Fibroblast of the aortic adventitia (primary cell): ENCODE measurements around the gene DMXL2. TPM values are rescaled to one million over a fixed set of nuclear protein-coding genes. Genes with fewer than 3 reads are reported as not detected.
"Not testable (repeated sequence)": the region's sequence is repeated elsewhere in the genome, so short reads cannot be mapped to it uniquely, and the experiment has no call there.

Experiments
- DNase-seq: peaks from one replicate; pipeline ENCODE4 v3.0.0-alpha.2; 2010; ENCODE audit warnings: low read depth
- H3K4me3 ChIP-seq: 2 replicates; pipeline ENCODE4 v1.5.1; 2011; ENCODE audit warnings: low read depth, mild to moderate bottlenecking, control low read depth, low read length, moderate library complexity
- CTCF ChIP-seq: IDR thresholded peaks from 2 replicates; pipeline ENCODE4 v1.5.1; 2011; ENCODE audit warnings: mild to moderate bottlenecking, low read length, control low read depth, inconsistent platforms; ENCODE audit not compliant: insufficient read depth
- total RNA-seq: library from RNA; depleted of rRNA; stranded (reverse); fragments of >200 nt; gene quantifications from 2 replicates; pipeline ENCODE4 v1.2.3, GENCODE V29; 2012; ENCODE audit warnings: low replicate concordance

The DMXL2 gene
- total RNA-seq, 1 donor, result 29.5 TPM

- DNase-seq, result no peak
- H3K4me3 ChIP-seq, result no peak overlapping the region
- no peak for TF ChIP-seq CTCF
These were observed 36.1 kb upstream of the DMXL2 start for GRCh38 chr15:51658664-51659063.

DNA sequence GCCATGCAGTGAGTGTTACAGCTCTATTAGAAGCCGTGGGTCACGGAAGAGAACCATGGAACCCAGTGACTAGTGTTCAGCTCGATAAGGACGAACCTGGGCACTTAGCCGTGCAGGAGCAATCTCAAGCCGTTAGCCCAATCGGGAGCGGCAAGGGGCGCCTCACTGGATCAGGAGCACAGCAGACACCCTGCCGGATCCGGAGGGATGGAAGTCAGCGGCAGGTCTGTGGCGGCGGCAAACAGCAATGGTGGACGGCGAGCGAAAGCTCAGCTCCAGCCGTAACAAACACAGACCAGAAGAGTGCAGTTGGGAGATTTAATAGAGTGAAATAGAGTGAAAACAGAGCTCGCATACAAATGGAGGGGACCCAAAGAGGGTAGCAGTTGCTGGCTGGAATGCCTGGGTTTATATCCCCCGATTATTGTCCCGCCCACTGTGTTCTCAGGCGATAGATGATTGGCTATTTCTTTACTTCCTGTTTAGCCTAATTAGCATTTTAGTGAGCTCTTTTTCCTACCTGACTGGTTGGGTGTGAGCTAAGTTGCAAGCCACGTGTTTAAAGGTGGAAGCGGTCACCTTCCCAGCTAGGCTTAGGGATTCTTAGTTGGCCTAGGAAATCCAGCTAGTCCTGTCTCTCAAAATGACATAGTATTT lies 33.0 kb upstream of the DMXL2 start:
- DNase-seq, H3K4me3 ChIP-seq: not testable (repeated sequence)

DNA sequence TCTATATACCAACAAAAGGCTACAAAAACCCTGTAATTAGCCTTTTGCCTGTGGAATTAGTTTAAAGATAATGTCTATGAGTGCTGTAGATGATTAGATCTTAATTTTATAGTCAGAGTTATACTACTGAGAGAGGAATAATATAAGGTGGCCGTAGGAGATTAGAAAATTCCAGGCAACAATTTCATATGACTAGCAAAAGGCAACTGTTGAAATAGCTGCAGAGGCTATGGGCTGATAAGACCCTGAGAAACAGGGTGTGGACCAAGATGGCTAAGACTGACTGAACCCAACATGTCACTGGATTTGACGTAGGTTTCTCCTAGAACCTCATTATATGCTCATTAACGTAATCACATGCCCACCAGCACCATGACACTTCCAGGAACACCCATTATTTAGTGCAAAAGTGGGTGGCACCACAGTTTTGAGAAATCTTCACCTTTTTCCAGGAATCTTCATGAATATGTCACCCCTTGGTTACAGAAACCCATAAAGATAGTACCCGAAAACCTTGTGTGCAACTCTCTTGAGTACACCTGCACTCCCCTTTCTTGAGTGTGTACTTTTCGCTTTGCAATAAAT lies 29.6 kb upstream of the DMXL2 start:
- no peak overlapping the region for H3K4me3 ChIP-seq
- no peak for DNase-seq
- no peak for TF ChIP-seq CTCF

- H3K4me3 ChIP-seq, result no peak overlapping the region
- peak; percentile 73 for TF ChIP-seq CTCF
- DNase-seq, result peak; percentile 88
These were observed 27.3 kb upstream of the DMXL2 start for GRCh38 chr15:51649659-51650521.

- H3K4me3 ChIP-seq, DNase-seq: not testable (repeated sequence)
These were observed 26.1 kb upstream of the DMXL2 start for GRCh38 chr15:51648643-51649042.

GRCh38 chr15:51648101-51648500 lies 25.5 kb upstream of the DMXL2 start:
- not testable (repeated sequence) for H3K4me3 ChIP-seq, DNase-seq

GRCh38 chr15:51647128-51647562 lies 24.6 kb upstream of the DMXL2 start:
- TF ChIP-seq CTCF, result no peak
- H3K4me3 ChIP-seq, result no peak overlapping the region
- peak; percentile 81 for DNase-seq

DNA sequence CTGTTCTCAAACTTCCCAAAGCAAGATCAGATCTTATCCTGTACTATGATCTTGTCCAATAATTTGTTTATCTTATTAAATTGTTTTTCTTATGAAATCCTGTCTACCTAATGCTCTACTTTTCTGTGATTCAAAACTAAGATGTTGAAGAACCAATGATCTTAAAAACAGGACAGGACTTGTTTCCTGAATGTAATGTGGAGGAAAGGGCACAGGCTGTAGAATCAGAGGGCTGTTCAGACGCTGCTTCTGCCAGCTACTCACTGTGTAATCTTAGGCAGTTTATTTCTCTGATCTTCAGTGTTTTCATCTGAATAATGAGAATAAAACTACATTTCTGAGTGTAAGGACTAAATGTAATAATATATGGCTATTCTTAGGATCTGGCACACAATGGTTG lies 20.1 kb upstream of the DMXL2 start:
- no peak overlapping the region for H3K4me3 ChIP-seq
- DNase-seq, result no peak
- no peak for TF ChIP-seq CTCF
